HG03139 (cell line): ENCODE measurements around the gene C5orf63.
"Not testable (repeated sequence)": the region's sequence is repeated elsewhere in the genome, so short reads cannot be mapped to it uniquely, and the experiment has no call there.

Experiments
- ATAC-seq: cut with Tn5 transposase; IDR thresholded peaks from one replicate; pipeline ENCODE4 v1.9.1; 2021; ENCODE audit not compliant: unreplicated experiment

The C5orf63 gene

GRCh38 chr5:127010362-127010761, 62.9 kb downstream of the C5orf63 start:
- no peak for ATAC-seq

- ATAC-seq: no peak
Measured at GRCh38 chr5:127009784-127010183, 63.5 kb downstream of the C5orf63 start.

GRCh38 chr5:127008300-127008975, 64.9 kb downstream of the C5orf63 start:
- no peak for ATAC-seq

GRCh38 chr5:127007522-127007921, 65.8 kb downstream of the C5orf63 start:
- no peak for ATAC-seq

DNA sequence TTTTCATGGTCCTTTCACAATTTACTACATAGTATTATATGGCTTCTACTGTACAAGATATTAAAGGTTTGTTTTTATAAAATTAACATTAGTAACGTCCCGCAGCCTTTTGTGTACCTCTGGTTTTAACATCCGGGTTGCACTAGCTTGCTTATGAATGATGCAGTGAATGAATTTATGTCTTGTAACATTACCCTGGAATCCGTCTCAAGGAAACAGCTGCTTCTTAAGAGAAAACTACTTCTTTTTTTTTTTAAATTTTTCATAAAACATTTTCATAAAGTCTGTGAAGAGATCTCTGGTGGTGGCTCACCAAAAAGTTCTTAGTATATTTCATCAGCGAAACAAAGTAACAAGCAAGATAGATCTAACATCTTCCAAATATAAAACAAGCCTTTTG, 66.6 kb downstream of the C5orf63 start:
- ATAC-seq: no peak

DNA sequence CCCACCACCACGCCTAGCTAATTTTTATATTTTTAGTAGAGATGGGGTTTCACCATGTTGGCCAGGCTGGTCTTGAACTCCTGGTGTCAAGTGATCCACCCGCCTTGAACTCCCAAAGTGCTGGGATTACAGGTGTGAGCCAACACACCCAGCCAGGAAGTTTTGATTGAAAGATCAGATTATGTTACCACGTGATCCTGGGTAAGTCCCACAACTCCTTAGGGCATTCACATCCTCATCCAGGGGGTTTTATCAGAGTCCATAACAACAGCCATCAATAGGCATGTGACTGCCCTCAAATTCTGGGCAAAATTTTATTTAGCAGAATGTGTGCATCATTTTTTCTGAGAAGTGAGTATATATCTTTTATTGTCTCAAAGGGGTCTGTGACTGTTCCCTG, 68.0 kb downstream of the C5orf63 start:
- not testable (repeated sequence) for ATAC-seq

- no peak for ATAC-seq
Measured at GRCh38 chr5:127004721-127005120, 68.6 kb downstream of the C5orf63 start.

GRCh38 chr5:127003798-127004495, 69.4 kb downstream of the C5orf63 start:
- no peak for ATAC-seq

- ATAC-seq: no peak
Measured at GRCh38 chr5:127002390-127002789, 70.9 kb downstream of the C5orf63 start.

GRCh38 chr5:127001621-127002296, 71.5 kb downstream of the C5orf63 start:
- ATAC-seq: no peak
